NCI-H1048 (cell line): ENCODE results near the gene C11orf86.
"Not testable (repeated sequence)": the region's sequence is repeated elsewhere in the genome, so short reads cannot be mapped to it uniquely, and the experiment has no call there.

Source experiments
- DNase-seq: peaks from one replicate; lab custom pipeline; 2025; lab: John Stamatoyannopoulos, UW

The C11orf86 gene

GRCh38 chr11:66989360-66989759 lies 14.3 kb downstream of the C11orf86 start:
- DNase-seq: not testable (repeated sequence)

DNA sequence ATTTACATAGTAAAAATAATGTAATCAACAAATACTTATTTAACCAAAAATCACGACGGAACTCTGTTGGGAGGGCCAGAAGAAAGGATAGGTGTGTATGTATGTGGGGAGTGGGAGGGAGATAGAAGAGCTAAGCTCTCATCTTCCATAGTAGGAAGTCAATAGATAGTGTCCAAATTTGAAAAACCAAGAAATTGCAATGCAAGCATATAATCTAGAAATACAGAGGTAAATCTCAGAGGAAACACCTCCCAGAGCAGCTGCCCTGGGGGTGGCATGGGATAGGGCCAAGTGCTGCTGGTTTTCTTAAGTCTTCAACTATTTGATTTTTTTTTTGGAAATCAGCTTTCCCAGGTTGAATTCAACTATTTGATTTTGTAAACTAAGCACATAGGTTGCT lies 16.9 kb downstream of the C11orf86 start:
- no peak for DNase-seq

DNA sequence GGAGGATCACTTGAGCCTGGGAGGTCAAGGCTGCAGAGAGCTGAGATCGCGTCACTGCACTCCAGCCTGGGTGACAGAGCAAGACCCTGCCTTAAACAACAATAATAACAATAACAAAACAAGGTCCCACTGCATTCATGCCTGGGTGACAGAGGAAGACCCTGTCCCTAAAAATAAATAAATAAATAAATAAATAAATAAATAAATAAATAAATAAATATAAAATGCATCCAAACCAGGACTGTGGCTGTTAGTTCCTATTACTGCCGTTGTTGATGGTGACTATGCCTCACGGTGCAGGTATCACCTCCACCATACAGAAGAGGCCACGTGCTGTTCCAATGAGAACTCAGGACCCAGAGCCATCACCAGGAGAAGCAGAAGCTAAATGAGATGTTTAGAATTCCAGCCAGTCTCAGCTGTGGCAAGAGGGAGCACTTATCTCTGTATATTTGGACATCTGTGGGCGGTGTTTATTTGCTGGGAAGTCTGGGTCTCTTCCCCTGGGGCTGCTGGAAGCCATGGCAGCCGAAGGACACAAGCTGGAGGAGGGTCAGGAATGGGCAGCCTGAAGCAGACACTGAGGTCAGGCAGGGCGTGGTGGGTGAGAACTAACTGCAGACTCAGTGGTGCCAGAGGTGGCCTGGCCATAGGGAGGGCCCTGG lies 21.6 kb downstream of the C11orf86 start:
- no peak for DNase-seq

- no peak for DNase-seq
Measured at GRCh38 chr11:66999555-66999954, 24.5 kb downstream of the C11orf86 start.

GRCh38 chr11:67001332-67001731 lies 26.2 kb downstream of the C11orf86 start:
- no peak for DNase-seq

DNA sequence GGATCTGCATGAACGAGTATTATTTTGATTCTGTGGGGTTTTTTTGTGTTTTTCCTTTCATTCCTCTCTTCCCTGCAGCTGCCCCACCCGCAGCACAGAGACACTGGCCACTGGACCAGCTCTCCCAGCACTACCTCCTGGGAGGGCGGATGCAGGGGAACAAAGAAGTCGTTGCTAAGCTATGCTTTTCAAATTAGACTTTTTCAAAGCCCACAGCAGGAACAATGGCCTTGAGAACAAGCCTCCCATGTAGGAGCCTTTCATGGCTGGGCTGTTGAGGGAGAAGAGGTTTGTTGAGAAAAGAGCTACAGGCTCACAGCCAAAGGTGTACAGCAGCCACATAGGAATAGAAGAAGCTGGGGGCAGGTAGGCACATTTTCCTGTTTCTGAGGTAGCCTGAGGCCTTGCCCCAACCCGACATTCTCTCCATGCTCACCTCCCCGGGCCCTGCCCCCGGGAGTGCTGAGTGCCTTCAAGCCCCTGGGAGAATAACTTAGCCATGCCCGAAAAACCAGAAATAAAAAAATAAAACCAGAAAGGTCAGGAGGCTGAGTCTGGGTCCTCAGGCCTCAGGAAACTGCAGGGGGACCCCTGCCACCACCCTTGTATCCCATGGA lies 27.3 kb downstream of the C11orf86 start:
- no peak for DNase-seq

- DNase-seq: no peak
Measured at GRCh38 chr11:67002921-67003411, 27.9 kb downstream of the C11orf86 start.

DNA sequence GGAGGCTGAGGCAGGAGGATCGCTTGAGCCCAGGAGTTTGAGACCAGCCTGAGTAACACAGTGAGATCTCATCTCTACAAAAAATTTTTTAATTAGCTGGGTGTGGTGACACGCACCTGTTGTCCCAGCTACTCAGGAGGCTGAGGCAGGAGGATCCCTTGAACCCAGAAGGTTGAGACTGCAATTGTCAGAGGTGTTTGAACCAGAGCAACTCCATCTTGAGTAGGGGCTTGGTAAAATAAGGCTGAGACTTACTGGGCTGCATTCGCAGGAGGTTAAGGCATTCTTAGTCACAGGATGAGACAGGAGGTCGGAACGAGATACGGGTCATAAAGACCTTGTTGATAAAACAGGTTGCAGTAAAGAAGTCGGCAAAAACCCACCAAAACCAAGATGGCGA lies 30.1 kb downstream of the C11orf86 start:
- not testable (repeated sequence) for DNase-seq

DNA sequence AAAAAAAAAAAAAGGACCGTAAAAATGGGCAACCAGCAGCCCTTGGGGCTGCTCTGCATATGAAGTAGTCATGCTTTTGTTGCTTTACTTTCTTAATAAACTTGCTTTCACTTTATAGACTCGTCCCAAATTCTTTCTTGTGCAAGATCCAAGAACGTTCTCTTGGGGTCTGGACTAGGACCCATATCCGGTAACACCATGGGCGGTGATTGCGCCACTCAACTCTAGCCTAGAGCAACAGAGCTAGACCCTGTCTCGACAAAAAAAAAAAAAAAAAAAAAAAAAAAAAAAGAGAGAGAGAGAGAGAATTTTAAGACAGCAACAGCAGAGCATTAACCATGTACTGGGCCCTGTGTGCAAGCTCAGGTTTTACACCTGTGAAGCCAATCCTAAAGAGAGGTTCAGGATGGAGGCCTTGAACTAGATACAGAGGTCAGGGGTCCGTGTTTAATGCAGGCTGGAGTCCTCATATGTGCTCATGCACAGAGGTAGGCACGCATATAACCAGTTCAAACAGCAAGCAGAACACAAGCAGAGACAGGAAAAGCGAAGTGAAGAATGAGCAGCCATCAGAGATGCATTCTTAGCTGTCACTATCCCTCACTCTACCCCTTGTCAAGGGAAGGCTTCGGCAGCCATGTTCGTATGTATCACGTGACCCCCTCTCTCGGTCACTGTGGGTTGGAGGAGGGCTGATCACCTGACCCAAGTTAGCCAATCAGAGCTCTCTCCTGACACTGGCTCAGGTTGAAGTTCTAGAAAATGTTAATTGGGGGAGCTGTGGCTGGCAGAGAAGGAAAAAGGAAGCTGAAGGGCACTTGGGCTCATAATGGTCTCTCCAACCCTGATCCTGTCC lies 31.2 kb downstream of the C11orf86 start:
- no peak for DNase-seq

DNA sequence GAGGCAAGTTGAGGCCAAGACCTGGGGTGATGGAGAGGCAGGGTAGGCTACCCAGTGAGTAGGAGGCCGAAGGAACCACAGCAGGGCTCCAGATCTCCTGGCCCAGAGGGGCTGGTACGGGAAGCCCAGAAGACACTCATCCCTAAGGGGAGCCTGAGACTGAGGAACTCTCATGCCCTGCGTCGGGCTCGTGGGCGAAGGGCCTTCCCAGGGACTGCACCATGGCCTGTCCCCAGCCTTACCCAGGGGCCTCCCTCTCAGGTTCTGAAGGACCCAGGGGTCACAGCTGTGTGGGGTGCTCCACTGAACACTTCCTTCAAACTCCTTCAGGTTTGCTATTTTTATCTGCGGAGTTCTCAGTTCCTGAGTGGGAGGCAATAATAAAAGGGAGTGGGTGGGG lies 32.0 kb downstream of the C11orf86 start:
- DNase-seq: no peak

- no peak for DNase-seq
Measured at GRCh38 chr11:67010296-67010905, 35.3 kb downstream of the C11orf86 start.

GRCh38 chr11:67013511-67014045 lies 38.5 kb downstream of the C11orf86 start:
- no peak for DNase-seq

DNA sequence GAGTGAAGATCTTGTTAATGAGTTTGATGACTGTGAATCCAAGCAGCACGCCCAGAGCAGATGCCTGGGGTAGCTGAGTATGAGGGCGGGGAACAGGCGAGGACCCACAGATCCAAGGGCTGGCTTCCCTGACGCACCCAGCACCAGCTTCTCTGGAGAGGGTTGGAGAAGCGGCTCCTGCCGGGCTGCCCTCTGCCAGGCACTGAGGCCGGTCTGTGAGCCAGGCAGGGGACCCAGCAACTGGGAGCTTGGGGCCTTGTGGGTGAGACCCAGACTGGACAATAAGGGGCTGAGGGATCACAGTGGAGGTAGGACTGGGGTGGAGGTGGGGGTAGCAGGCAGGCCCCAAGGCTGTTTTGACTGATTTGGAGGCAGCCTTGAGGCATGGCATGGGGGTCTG lies 39.2 kb downstream of the C11orf86 start:
- no peak for DNase-seq

- DNase-seq: no peak
Measured at GRCh38 chr11:67015048-67015447, 39.9 kb downstream of the C11orf86 start.

DNA sequence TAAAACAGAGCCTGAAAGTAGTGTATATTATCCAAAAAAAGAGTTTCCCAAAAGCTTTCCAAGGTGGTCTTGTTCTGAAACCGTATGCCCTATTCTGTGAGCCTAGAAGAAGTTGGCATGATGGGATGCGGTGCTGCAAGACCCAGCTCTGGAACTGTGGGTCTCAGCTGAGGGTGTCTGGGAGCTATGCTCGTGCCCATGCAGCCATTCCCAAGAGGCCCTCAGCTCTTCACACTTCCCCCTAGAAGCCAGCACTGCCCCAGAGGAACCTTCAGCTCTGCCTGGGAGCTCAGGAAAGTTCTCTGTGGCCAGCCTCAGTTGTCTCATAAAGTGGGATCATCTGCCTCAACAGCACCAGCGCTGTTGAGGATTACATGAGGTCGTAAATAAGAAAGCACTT lies 41.4 kb downstream of the C11orf86 start:
- DNase-seq: no peak

GRCh38 chr11:67020949-67021348 lies 45.8 kb downstream of the C11orf86 start:
- DNase-seq: no peak

DNA sequence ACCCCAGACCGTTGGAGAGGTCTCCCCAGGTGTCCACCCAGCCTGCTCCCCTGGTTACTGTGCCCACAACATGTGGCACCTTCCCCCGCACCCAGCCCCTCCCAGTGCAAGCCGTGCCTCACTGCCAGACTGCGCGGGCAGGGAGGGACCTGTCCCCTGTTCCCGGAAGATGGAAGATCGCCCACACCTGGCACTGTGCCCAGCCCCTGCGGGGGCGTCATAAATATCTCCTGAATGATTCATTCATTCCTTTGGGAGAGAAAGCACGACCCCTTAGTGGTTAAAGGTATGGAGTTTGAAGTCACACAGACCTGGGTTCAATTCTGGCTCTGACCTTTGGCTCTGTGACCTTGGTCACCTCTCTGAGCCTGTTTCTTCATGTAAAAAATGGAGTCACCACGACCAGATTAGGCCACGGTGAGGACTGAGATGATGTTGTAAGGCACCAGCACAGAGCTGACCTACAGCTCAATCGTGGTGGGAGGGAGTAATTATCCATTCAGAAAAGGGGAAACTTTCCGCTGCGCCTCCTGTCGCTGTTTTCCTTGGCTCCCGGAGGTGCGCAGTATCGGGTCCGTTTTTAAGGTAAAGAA lies 47.3 kb downstream of the C11orf86 start:
- peak; percentile 61 for DNase-seq

DNA sequence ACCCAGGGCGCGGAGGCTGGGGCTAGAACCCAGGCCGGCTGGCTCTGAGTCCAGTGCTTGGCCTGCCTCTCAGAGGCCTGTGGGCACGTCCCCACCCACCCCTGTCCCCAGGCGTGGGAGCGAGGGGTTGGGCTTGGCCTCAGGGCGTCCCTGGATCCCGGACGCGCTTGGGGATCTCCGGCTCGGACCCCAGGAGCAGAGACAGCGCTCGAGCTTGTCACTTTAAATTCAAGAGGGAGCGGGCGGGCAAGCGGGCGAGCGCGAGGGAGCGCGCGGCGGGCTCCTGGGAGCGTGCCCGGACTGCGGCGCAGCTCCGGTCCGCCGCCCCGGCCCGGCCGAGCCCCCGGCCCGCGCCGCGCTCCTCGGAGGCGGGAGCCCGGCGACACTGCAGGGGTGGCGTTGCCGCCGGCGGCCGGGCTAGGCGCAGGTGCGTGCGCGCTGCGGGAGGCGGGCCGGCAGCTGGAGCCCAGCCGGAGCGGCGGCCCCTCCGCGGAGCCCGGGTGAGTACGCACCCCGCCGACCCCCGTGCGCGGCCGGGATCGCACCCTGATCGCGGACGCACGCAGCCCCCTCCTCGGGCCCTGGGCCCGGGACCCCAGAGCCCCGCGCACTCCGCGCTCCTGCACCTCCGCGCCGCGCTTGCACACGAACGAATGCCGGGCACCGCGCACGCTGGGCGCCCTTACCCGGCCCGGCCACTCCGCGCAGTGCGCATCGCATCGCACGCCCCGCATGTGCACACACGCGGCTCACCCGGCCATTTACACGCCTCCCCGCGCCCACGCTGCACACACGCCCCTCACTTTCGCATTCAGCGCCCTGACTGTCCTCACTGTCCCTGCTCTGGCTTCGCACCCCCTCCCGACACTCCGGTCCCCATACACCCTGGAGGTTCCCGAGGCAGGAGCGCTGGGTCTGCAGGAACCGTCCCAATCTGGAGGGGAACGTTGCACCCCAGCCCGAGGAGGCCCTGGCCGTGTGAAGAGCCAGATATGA lies 48.2 kb downstream of the C11orf86 start, which contains the start of gene SYT12:
Gene SYT12 (plus strand): TSS at position 174 of the 996 bp plus-strand sequence. CDS start 7,011 bp downstream, outside the sequence.
- no peak for DNase-seq

DNA sequence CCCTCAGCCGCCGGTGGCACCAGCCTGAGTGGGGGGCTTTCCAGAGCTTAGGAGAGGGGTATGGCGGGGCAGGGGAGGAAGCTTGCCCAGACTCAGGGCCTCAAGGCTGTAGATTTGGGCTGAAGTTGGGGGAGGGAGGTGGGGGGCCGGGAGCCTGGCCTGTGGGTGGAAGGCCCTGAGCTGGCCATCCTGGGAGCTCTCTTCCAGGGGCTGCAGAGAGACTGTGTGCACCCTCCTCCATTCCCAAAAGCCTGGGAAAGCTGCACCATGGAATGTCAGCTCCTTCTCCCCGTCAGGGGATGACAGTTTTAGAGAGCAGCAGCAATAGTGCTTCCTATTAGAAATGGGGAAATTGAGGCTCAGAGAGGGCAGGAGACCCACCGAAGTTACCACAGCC lies 48.9 kb downstream of the C11orf86 start:
- DNase-seq: no peak

- DNase-seq: no peak
Measured at GRCh38 chr11:67024410-67024809, 49.3 kb downstream of the C11orf86 start.
